Metanephros (tissue), 1 donor: ENCODE measurements around the gene EXOSC3. TPM values are rescaled to one million over a fixed set of nuclear protein-coding genes. Genes with fewer than 3 reads are reported as not detected.

Experiments used
- total RNA-seq: library from RNA; depleted of rRNA; stranded (reverse); fragments of >200 nt; gene quantifications from one replicate; pipeline ENCODE4 v1.2.3, GENCODE V29; 2014

Gene EXOSC3
- total RNA-seq, result 33.7 TPM

GRCh38 chr9:37784616-37785483 lies at the start of gene EXOSC3:
TSS of gene EXOSC3 (minus strand) at chr9:37785064. CDS start at chr9:37785044, 20 bp downstream.

GRCh38 chr9:37800631-37801286 lies 15.9 kb upstream of the EXOSC3 start, which contains the start of gene DCAF10:
TSS of gene DCAF10 (plus strand) at chr9:37800797. CDS start at chr9:37800867, 70 bp downstream.

DNA sequence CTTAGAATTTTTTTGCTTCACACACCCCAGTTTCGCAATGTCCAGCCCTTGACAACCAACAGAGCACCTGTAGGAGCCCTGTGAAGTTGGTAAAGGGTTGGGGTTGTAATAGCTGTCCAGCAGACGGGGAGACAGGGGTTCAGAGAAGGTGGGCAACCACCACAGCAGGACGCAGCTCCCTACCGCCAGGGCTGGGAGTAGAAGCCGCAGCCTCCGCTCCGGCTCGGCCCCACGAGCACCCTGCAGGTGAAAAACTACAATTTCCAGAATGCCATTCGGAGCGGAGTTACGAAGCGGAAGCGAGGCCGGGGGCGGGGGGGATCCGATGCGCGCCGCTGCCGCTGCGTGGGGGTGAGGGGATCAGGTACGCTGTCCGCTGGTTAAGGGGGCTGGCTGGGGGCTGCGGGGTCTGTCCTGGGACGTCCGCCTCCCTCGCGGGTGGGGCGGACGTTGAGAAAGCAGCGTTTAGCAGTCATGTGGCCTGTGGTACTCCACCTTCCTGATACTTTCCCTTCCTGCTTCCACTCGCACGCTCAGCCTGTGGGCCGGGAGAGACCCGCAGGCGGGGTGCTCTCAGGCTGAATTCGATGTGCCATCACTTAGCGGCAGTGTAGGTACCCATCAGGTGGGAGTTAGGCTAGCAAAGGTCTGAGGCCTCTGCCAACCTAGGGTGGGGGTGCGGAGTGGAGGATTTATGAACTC lies 31.2 kb downstream of the EXOSC3 start, which contains the start of gene TRMT10B:
TRMT10B (plus strand) TSS at position 317 of the 702 bp plus-strand sequence. CDS start 8,127 bp downstream, outside the sequence.

Other genes starting within 250 kb of the EXOSC3 start
- gene FBXO10, start 208.7 kb downstream of the EXOSC3 start, total RNA-seq, result 15.2 TPM
- gene TOMM5, start 192.5 kb downstream of the EXOSC3 start, total RNA-seq, result 63.1 TPM
- 2.1 TPM for gene FRMPD1, start 134.1 kb downstream of the EXOSC3 start, total RNA-seq
- gene TRMT10B, start 31.3 kb downstream of the EXOSC3 start, total RNA-seq, result 6.8 TPM
- 29.8 TPM for gene DCAF10, start 15.7 kb upstream of the EXOSC3 start, total RNA-seq
- 34.2 TPM for gene SLC25A51, start 119.1 kb upstream of the EXOSC3 start, total RNA-seq